Liver (tissue), 9 donors: ENCODE measurements around the gene ACAT2. TPM values are rescaled to one million over a fixed set of nuclear protein-coding genes. Genes with fewer than 3 reads are reported as not detected.

ENCODE experiments used
- DNase-seq: peaks from one replicate; pipeline ENCODE4 v3.0.0-alpha.2; 2017; ENCODE audit warnings: low spot score
- H3K27ac ChIP-seq, 2 donors: one replicate each; pipeline ENCODE4 v1.7.0; 2013; ENCODE audit warnings: inconsistent platforms in 2 of 2, low read length in 2 of 2, control low read depth in 1 of 2, low read depth in 1 of 2, mild to moderate bottlenecking in 1 of 2
- H3K27me3 ChIP-seq, 4 donors: one replicate each; pipeline versions ENCODE4 v1.6.1 to v1.7.0; 2013; ENCODE audit warnings: low read length in 3 of 4, inconsistent platforms in 1 of 4, mild to moderate bottlenecking in 1 of 4, moderate library complexity in 1 of 4; ENCODE audit not compliant: control insufficient read depth in 4 of 4, insufficient read depth in 4 of 4
- H3K36me3 ChIP-seq, 4 donors: one replicate each; pipeline versions ENCODE4 v1.6.1 to v1.7.0; 2013; ENCODE audit warnings: low read length in 3 of 4, mild to moderate bottlenecking in 3 of 4, low read depth in 1 of 4, moderate library complexity in 1 of 4; ENCODE audit not compliant: control insufficient read depth in 4 of 4, insufficient read depth in 3 of 4
- H3K4me1 ChIP-seq, 4 donors: one replicate each; pipeline versions ENCODE4 v1.6.1 to v1.7.0; 2013; ENCODE audit warnings: low read length in 3 of 4, mild to moderate bottlenecking in 3 of 4, moderate library complexity in 1 of 4; ENCODE audit not compliant: control insufficient read depth in 4 of 4, insufficient read depth in 4 of 4
- H3K4me3 ChIP-seq, 3 donors: one replicate each; pipeline versions ENCODE4 v1.6.1 to v1.7.0; 2013; ENCODE audit warnings: low read length in 3 of 3, control low read depth in 1 of 3, low read depth in 1 of 3, mild to moderate bottlenecking in 1 of 3
- H3K9ac ChIP-seq, 2 donors: one replicate each; pipeline ENCODE4 v1.7.0; 2013; ENCODE audit warnings: low read length in 2 of 2, mild to moderate bottlenecking in 2 of 2, moderate library complexity in 2 of 2, control low read depth in 1 of 2, low read depth in 1 of 2
- H3K9me3 ChIP-seq, 4 donors: one replicate each; pipeline versions ENCODE4 v1.6.1 to v1.7.0; 2013; ENCODE audit warnings: low read length in 3 of 4; ENCODE audit not compliant: control insufficient read depth in 4 of 4
- EGR1 ChIP-seq, 2 donors: IDR thresholded peaks; 2 replicates each; pipeline ENCODE4 v1.6.1; 2016 to 2018; ENCODE audit warnings: antibody characterized with exemption in 2 of 2, low read depth in 2 of 2
- FOXA1 ChIP-seq: IDR thresholded peaks from 2 replicates; pipeline ENCODE4 v1.6.1; 2016; ENCODE audit warnings: antibody characterized with exemption
- FOXA2 ChIP-seq: IDR thresholded peaks from 2 replicates; pipeline ENCODE4 v1.6.1; 2016; ENCODE audit warnings: antibody characterized with exemption
- GABPA ChIP-seq, 2 donors: IDR thresholded peaks in 1 of 2; conservative IDR thresholded peaks in 1 of 2; 2 replicates each; pipeline ENCODE4 v1.6.1; 2016; ENCODE audit warnings: antibody characterized with exemption in 2 of 2, mild to moderate bottlenecking in 1 of 2, moderate library complexity in 1 of 2
- HNF4A ChIP-seq, 2 donors: conservative IDR thresholded peaks; 2 replicates each; pipeline ENCODE4 v1.6.1; 2016; ENCODE audit warnings: antibody characterized with exemption in 2 of 2, mild to moderate bottlenecking in 2 of 2
- HNF4G ChIP-seq: IDR thresholded peaks from 2 replicates; pipeline ENCODE4 v1.6.1; 2016; ENCODE audit warnings: antibody characterized with exemption
- JUND ChIP-seq, 2 donors: IDR thresholded peaks; 2 replicates each; pipeline ENCODE4 v1.6.1; 2016; ENCODE audit warnings: antibody characterized with exemption in 2 of 2
- NR2F2 ChIP-seq: IDR thresholded peaks from 2 replicates; pipeline ENCODE4 v1.6.1; 2016; ENCODE audit warnings: antibody characterized with exemption
- RAD21 ChIP-seq, 2 donors: IDR thresholded peaks; 2 replicates each; pipeline ENCODE4 v1.6.1; 2016; ENCODE audit warnings: antibody characterized with exemption in 2 of 2, mild to moderate bottlenecking in 2 of 2
- RXRA ChIP-seq, 2 donors: IDR thresholded peaks; 2 replicates each; pipeline ENCODE4 v1.6.1; 2017 to 2018; ENCODE audit warnings: antibody characterized with exemption in 2 of 2, mild to moderate bottlenecking in 1 of 2
- SP1 ChIP-seq: IDR thresholded peaks from 2 replicates; pipeline ENCODE4 v1.6.1; 2018; ENCODE audit warnings: antibody characterized with exemption, mild to moderate bottlenecking
- TAF1 ChIP-seq: conservative IDR thresholded peaks from 2 replicates; pipeline ENCODE4 v1.6.1; 2016; ENCODE audit warnings: antibody characterized with exemption, mild to moderate bottlenecking
- YY1 ChIP-seq: IDR thresholded peaks from 2 replicates; pipeline ENCODE4 v1.6.1; 2016; ENCODE audit warnings: antibody characterized with exemption, mild to moderate bottlenecking
- WGBS: extraction: QIAGEN DNeasy Blood & Tissue Kit; methylation state at CpG from one replicate; pipeline ENCODE4 v1.1.7; 2013; 5-methylcytosine and 5-hydroxymethylcytosine counted together
- polyA plus RNA-seq, 2 donors: library from polyadenylated mRNA; stranded (reverse) in 1 of 2; unstranded in 1 of 2; fragments of 200-250 nt in 1 of 2; fragments of >200 nt in 1 of 2; fragmentation: Nextera tagmentation in 1 of 2; extraction: Ambion mirVana in 1 of 2; gene quantifications; one replicate each; pipeline versions ENCODE4 v1.2.1 to v1.2.3, GENCODE V29; 2013 to 2015
- total RNA-seq, 2 donors: library from RNA; depleted of rRNA; stranded (reverse); fragments of >200 nt; gene quantifications; one replicate each; pipeline ENCODE4 v1.2.3, GENCODE V29; 2014
- TF ChIP-seq, protein P1 (sequence below): IDR thresholded peaks from 2 replicates; pipeline ENCODE4 v1.6.1; 2016; ENCODE audit warnings: antibody characterized with exemption
- TF ChIP-seq, protein P2 (sequence below): IDR thresholded peaks from 2 replicates; pipeline ENCODE4 v1.6.1; 2016; ENCODE audit warnings: antibody characterized with exemption
- TF ChIP-seq, protein P3 (sequence below): IDR thresholded peaks from 2 replicates; pipeline ENCODE4 v1.6.1; 2016; ENCODE audit warnings: antibody characterized with exemption, mild to moderate bottlenecking
- TF ChIP-seq, protein P4 (sequence below): IDR thresholded peaks from 2 replicates; pipeline ENCODE4 v1.6.1; 2016; ENCODE audit warnings: antibody characterized with exemption
- TF ChIP-seq, protein P5 (sequence below): fragments of 150-350 bp; IDR thresholded peaks from 2 replicates; pipeline ENCODE4 v1.5.1; 2017; ENCODE audit warnings: improper control_type of control experiment, low read depth, low read length; ENCODE audit not compliant: missing input control
- donor health status: healthy.
- donor health status: healthy.
- donor health status: healthy.
- donor health status: healthy.
- donor health status: healthy.

Gene ACAT2
- total and polyA plus RNA-seq, 4 donors = 68.2 to 116 (median 94.2) TPM

DNA sequence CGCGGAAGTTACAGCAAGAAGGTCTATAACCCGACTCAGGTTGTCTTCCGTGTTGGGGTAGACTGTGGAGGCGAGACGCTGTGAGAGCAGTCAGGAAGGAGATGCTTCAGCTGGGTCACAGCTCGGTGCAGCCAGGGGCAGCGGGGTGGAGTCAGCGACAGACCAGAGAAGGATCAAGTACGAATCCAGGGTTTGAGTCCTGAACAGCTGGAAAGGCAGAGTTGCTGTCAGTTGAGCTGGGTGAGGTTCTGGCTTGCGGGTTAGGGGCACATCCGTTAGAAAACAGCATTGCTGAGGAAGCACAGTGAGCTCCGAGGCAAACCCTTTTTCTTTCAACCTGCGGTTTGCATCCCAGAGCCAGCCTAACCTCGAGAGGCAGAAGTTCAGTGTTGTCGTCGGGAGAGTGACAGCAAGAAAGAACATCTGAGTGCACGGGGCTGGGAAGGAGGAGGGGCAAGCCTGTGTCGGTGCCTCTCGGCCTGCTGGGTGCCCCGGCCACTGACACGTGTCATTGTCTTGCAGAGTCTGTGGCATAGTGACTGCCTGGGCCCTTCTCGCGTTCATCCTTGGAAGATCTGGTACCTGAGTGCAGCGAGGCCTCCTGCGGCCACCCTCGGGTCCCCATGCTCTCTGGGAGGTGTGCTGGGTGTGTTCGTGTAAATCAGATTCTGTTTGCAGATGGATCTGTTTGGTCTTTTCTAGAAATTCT, 58.2 kb downstream of the ACAT2 start:
- Histone ChIP-seq H3K36me3 (no peaks in the 10 kb centered on the region), H3K9ac (no peak overlapping the region), H3K27me3 (no peaks in the 10 kb centered on the region), H3K9me3 (no peaks in the 10 kb centered on the region), H3K4me1 (no peaks in the 10 kb centered on the region), H3K4me3 (no peak overlapping the region), H3K27ac (no peak overlapping the region)
- no peak for DNase-seq
- WGBS = 69% methylated on average over 28 of the region's 28 CpGs
- TF ChIP-seq, protein P1, sequence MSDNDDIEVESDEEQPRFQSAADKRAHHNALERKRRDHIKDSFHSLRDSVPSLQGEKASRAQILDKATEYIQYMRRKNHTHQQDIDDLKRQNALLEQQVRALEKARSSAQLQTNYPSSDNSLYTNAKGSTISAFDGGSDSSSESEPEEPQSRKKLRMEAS = no peak
- TF ChIP-seq YY1 = no peak
- TF ChIP-seq, protein P2, sequence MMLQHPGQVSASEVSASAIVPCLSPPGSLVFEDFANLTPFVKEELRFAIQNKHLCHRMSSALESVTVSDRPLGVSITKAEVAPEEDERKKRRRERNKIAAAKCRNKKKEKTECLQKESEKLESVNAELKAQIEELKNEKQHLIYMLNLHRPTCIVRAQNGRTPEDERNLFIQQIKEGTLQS = no peak
- TF ChIP-seq SP1 = no peak
- TF ChIP-seq, protein P3, sequence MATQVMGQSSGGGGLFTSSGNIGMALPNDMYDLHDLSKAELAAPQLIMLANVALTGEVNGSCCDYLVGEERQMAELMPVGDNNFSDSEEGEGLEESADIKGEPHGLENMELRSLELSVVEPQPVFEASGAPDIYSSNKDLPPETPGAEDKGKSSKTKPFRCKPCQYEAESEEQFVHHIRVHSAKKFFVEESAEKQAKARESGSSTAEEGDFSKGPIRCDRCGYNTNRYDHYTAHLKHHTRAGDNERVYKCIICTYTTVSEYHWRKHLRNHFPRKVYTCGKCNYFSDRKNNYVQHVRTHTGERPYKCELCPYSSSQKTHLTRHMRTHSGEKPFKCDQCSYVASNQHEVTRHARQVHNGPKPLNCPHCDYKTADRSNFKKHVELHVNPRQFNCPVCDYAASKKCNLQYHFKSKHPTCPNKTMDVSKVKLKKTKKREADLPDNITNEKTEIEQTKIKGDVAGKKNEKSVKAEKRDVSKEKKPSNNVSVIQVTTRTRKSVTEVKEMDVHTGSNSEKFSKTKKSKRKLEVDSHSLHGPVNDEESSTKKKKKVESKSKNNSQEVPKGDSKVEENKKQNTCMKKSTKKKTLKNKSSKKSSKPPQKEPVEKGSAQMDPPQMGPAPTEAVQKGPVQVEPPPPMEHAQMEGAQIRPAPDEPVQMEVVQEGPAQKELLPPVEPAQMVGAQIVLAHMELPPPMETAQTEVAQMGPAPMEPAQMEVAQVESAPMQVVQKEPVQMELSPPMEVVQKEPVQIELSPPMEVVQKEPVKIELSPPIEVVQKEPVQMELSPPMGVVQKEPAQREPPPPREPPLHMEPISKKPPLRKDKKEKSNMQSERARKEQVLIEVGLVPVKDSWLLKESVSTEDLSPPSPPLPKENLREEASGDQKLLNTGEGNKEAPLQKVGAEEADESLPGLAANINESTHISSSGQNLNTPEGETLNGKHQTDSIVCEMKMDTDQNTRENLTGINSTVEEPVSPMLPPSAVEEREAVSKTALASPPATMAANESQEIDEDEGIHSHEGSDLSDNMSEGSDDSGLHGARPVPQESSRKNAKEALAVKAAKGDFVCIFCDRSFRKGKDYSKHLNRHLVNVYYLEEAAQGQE = no peak
- TF ChIP-seq FOXA1 = no peak
- TF ChIP-seq NR2F2 = no peak
- TF ChIP-seq RAD21 (IDR thresholded peaks at IDR 0.05) = no peak
- no peak for TF ChIP-seq RXRA (IDR thresholded peaks at IDR 0.05)
- no peak for TF ChIP-seq TAF1
- no peak for TF ChIP-seq EGR1 (IDR thresholded peaks at IDR 0.05; ENCODE audit: low read depth in 2 of 2)
- TF ChIP-seq, protein P4, sequence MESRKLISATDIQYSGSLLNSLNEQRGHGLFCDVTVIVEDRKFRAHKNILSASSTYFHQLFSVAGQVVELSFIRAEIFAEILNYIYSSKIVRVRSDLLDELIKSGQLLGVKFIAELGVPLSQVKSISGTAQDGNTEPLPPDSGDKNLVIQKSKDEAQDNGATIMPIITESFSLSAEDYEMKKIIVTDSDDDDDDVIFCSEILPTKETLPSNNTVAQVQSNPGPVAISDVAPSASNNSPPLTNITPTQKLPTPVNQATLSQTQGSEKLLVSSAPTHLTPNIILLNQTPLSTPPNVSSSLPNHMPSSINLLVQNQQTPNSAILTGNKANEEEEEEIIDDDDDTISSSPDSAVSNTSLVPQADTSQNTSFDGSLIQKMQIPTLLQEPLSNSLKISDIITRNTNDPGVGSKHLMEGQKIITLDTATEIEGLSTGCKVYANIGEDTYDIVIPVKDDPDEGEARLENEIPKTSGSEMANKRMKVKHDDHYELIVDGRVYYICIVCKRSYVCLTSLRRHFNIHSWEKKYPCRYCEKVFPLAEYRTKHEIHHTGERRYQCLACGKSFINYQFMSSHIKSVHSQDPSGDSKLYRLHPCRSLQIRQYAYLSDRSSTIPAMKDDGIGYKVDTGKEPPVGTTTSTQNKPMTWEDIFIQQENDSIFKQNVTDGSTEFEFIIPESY = no peak
- TF ChIP-seq GABPA (IDR thresholded peaks at IDR 0.05 in 1 of 2, conservative IDR thresholded peaks at IDR 0.05 in 1 of 2) = no peak
- no peak for TF ChIP-seq HNF4A (conservative IDR thresholded peaks at IDR 0.05)
- TF ChIP-seq, protein P5, sequence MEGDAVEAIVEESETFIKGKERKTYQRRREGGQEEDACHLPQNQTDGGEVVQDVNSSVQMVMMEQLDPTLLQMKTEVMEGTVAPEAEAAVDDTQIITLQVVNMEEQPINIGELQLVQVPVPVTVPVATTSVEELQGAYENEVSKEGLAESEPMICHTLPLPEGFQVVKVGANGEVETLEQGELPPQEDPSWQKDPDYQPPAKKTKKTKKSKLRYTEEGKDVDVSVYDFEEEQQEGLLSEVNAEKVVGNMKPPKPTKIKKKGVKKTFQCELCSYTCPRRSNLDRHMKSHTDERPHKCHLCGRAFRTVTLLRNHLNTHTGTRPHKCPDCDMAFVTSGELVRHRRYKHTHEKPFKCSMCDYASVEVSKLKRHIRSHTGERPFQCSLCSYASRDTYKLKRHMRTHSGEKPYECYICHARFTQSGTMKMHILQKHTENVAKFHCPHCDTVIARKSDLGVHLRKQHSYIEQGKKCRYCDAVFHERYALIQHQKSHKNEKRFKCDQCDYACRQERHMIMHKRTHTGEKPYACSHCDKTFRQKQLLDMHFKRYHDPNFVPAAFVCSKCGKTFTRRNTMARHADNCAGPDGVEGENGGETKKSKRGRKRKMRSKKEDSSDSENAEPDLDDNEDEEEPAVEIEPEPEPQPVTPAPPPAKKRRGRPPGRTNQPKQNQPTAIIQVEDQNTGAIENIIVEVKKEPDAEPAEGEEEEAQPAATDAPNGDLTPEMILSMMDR = no peak
- TF ChIP-seq HNF4G = no peak
- TF ChIP-seq FOXA2 = no peak
- TF ChIP-seq JUND (IDR thresholded peaks at IDR 0.05) = no peak
